GM12878 (cell line): Measurements from ENCODE around the gene PDE6A.

Source experiments
- CREM ChIP-seq: IDR thresholded peaks from 2 replicates; pipeline ENCODE4 v1.6.1; 2014; ENCODE audit warnings: antibody characterized with exemption, low read depth
- KDM1A ChIP-seq: fragments of 200-600 bp; sonication (generic); IDR thresholded peaks from 2 replicates; pipeline ENCODE4 v1.6.1; 2016; ENCODE audit warnings: borderline replicate concordance
- NR2C1 ChIP-seq: fragments of 450-650 bp; IDR thresholded peaks from 2 replicates; pipeline ENCODE4 v1.6.1; 2017; ENCODE audit warnings: antibody characterized with exemption, mild to moderate bottlenecking, moderate library complexity
- USF2 ChIP-seq: IDR thresholded peaks from 2 replicates; pipeline ENCODE4 v1.6.1; 2011; ENCODE audit warnings: low read depth, low read length, improper control_type of control experiment, borderline replicate concordance
- ZNF274 ChIP-seq: IDR thresholded peaks from one replicate; pipeline ENCODE4 v1.8.0; 2011; ENCODE audit not compliant: insufficient read length, insufficient read depth

GRCh38 chr5:149863830-149864229 lies 80.8 kb downstream of the PDE6A start:
- no peak for TF ChIP-seq KDM1A
- no peak for TF ChIP-seq USF2
- TF ChIP-seq NR2C1 = no peak
- TF ChIP-seq CREM = no peak
- TF ChIP-seq ZNF274 = no peak
